Fibroblast of pulmonary artery (primary cell): ENCODE data around the gene ZNF776.

Experiments used
- DNase-seq: peaks from one replicate; pipeline ENCODE4 v3.0.0-alpha.2; 2010; ENCODE audit warnings: low read depth
- H3K4me3 ChIP-seq: replicated peaks from 2 replicates; pipeline ENCODE4 v1.5.1; 2011; ENCODE audit warnings: low read depth, mild to moderate bottlenecking, control low read depth, low read length, moderate library complexity
- TF ChIP-seq, protein P1 (sequence below): IDR thresholded peaks from 2 replicates; pipeline ENCODE4 v1.5.1; 2011; ENCODE audit warnings: mild to moderate bottlenecking, control low read depth, low read length, inconsistent platforms; ENCODE audit errors: missing control alignments

The ZNF776 gene

GRCh38 chr19:57754091-57754673, 7.6 kb downstream of the ZNF776 start:
- TF ChIP-seq, protein P1, sequence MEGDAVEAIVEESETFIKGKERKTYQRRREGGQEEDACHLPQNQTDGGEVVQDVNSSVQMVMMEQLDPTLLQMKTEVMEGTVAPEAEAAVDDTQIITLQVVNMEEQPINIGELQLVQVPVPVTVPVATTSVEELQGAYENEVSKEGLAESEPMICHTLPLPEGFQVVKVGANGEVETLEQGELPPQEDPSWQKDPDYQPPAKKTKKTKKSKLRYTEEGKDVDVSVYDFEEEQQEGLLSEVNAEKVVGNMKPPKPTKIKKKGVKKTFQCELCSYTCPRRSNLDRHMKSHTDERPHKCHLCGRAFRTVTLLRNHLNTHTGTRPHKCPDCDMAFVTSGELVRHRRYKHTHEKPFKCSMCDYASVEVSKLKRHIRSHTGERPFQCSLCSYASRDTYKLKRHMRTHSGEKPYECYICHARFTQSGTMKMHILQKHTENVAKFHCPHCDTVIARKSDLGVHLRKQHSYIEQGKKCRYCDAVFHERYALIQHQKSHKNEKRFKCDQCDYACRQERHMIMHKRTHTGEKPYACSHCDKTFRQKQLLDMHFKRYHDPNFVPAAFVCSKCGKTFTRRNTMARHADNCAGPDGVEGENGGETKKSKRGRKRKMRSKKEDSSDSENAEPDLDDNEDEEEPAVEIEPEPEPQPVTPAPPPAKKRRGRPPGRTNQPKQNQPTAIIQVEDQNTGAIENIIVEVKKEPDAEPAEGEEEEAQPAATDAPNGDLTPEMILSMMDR, result no peak
- no peak for DNase-seq
- no peak overlapping the region for H3K4me3 ChIP-seq

GRCh38 chr19:57755031-57755430, 8.4 kb downstream of the ZNF776 start:
- no peak overlapping the region for H3K4me3 ChIP-seq
- TF ChIP-seq, protein P1, result no peak
- no peak for DNase-seq

DNA sequence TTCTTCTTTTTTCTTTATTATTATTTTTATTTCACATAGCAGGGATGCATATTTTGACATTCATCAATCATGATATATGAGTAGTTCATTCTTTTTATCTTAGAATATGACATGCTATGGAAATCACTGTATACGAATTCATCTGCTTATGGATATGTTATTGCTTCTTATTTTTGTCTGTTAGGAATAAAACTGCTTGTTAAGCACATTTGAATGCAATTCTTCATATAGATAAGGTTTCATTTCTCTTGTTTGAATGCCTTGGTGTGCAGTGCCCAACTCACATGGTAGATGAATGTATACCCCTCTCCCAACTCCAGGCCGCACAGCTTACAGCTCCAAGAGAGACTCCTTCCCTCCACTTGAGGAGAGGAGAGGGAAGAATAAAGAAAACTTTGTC, 11.3 kb downstream of the ZNF776 start:
- no peak for DNase-seq
- H3K4me3 ChIP-seq, result no peak overlapping the region
- TF ChIP-seq, protein P1, result no peak

- H3K4me3 ChIP-seq, result no peak overlapping the region
- DNase-seq, result no peak
- TF ChIP-seq, protein P1, result no peak
Observed at GRCh38 chr19:57759096-57759495, 12.5 kb downstream of the ZNF776 start.

DNA sequence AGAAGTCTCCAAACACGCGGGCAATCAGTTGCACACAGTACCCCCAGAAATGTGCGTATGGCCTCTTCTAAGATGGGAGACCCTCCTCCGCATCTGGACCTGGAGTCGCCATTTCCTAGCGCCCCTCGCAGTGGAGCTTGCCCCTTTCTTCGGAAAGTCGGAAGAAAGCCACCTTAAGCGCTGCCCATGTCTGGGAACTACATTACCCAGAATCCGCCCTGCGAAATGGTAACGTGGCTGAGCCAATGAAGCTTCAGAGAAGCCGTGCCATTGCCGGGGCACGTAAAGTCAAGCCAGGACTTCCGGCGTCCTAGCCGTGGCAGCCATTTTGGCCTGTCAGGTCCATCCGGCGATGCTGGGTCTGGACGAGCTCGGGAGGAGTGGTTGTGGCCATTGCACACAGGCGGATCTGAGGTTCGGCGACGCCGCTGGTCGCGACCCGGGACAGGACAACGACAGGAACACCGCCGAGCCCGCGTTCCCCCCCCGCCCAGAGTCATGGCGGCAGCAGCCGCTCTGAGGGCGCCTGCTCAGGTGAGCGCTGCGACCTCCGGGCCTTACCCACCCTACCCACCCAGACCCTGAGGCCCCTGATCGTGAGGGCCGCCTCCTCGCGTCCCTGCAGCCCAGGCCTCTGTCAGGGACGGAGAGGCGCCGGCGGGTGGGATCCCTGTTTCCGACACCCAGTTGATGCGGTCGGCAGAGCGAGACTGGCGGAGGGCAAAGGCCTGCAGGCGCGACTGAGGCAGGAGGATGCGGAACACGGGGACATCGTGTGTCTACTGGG, 22.9 kb downstream of the ZNF776 start, which contains the start of gene ZNF586:
Gene ZNF586, plus strand, starts transcription at position 332 of the 787 bp plus-strand sequence. Its CDS starts 167 bp downstream, at position 499.
- TF ChIP-seq, protein P1, result no peak
- H3K4me3 ChIP-seq, result peak within 1 kb of the TSS; percentile 86
- peak; percentile 95 for DNase-seq

DNA sequence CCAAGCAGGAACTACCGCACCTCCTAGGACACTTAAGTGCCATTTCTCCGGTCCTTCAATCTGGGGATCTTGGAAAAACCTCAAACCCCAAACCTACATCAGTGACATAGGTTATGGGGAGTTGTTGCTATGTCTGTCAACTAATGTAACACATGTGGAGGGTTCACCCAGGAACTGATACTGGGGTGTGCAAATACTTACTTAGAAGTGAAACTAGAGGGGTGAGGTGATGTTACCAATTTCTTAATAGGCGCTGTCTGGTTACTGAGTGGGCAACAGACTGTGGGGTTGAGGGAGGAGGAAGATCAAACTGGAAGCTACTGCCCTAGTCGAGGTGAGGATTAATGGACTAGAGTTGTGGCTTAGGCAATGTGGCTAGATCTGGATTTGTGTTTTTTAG, 24.8 kb downstream of the ZNF776 start:
- H3K4me3 ChIP-seq, result no peak overlapping the region
- TF ChIP-seq, protein P1, result no peak
- no peak for DNase-seq

GRCh38 chr19:57773488-57773887, 26.9 kb downstream of the ZNF776 start:
- no peak for DNase-seq
- no peak overlapping the region for H3K4me3 ChIP-seq
- TF ChIP-seq, protein P1, result no peak
